Measurements from ENCODE around the gene ACOD1.
"Not testable (repeated sequence)": the region's sequence is repeated elsewhere in the genome, so short reads cannot be mapped to it uniquely, and the experiment has no call there.

ACOD1 gene

DNA sequence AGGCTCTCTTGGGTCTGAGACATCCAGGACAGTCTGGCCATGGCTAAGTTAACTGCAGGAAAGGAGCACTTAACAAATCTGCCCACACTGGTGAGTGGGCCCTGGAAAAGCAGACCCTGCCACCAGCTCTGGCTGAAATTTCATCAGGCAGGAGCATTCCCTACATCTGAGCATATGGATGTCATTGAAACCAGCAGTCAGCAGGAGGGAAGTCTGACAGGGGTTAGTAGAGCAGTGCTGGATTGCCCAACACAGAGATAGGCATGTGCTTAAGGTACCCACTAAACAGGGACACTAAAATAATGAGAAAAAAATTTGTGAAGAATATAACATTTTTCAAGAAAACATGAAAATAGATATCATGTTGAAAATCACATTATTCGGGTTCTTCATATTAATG is 13.6 kb upstream of the ACOD1 start:
- H3K4me3 Mint-ChIP-seq: no peak overlapping the region
- DNase-seq (ENCODE audit: low spot score in 2 of 2) (no peak), ATAC-seq (ENCODE audit: low read depth) (no peak)
- H3K27ac Mint-ChIP-seq: no peak overlapping the region
- no peaks in the 10 kb centered on the region for H3K4me1 Mint-ChIP-seq
- peaks cover 2% of the 10 kb centered on the region for H3K27me3 Mint-ChIP-seq
- peaks cover 2% of the 10 kb centered on the region for H3K36me3 Mint-ChIP-seq
- peaks cover 5% of the 10 kb centered on the region for H3K9me3 Mint-ChIP-seq

DNA sequence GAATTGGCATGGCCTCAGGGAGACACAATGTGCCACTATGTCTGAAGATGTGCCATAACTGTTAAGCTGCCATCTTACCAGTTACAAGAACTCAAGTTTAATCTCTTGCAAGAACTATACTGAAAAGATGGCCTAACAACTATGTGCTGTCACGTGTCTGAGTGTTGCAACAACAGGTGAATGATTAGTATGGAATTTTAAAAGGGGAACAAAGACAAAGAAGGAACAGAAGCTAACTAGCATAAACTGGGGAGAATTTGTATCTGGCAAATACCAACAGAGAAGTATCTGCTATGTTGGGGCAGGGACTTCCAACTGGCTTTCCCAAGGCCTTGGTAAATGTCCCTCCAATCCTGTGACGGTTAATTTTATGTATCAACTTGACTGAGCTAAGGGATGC is 11.5 kb upstream of the ACOD1 start:
- ATAC-seq (ENCODE audit: low read depth) (no peak), DNase-seq (ENCODE audit: low spot score in 2 of 2) (no peak)
- Mint-ChIP-seq H3K27me3 (peaks cover 4% of the 10 kb centered on the region), H3K27ac (no peak overlapping the region), H3K4me3 (no peak overlapping the region), H3K4me1 (no peaks in the 10 kb centered on the region), H3K36me3 (peaks cover 2% of the 10 kb centered on the region), H3K9me3 (peaks cover 2% of the 10 kb centered on the region)

DNA sequence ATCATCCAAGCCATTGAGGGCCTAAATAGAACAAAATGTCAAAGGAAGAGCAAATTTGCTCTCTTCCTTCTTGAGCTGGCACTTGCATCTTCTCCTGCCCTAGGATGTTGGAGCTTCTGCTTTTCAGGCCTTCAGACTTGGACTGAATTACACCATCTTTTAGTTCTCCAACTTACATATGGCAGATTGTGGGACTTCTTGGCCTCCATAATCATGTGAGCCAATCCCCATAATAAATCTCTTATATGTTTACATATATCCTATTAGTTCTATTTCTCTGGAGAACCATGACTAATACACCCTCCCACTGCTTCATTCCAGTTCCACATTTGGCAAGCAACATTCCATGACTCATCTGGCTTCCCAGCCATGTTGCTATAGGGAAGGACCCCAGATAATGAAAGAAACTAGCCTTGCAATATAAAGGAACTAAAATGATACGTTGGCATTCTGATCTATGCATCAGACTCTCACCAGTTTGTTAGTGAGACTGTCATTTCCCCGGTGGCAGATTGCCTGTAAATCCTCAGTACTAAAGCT is 11.0 kb upstream of the ACOD1 start:
- Mint-ChIP-seq H3K4me1 (peaks cover 4% of the 10 kb centered on the region), H3K9me3 (peaks cover 2% of the 10 kb centered on the region), H3K27ac (no peak overlapping the region), H3K27me3 (peaks cover 4% of the 10 kb centered on the region), H3K4me3 (no peak overlapping the region), H3K36me3 (peaks cover 2% of the 10 kb centered on the region)
- DNase-seq (ENCODE audit: low spot score in 2 of 2) (no peak), ATAC-seq (ENCODE audit: low read depth) (no peak)

DNA sequence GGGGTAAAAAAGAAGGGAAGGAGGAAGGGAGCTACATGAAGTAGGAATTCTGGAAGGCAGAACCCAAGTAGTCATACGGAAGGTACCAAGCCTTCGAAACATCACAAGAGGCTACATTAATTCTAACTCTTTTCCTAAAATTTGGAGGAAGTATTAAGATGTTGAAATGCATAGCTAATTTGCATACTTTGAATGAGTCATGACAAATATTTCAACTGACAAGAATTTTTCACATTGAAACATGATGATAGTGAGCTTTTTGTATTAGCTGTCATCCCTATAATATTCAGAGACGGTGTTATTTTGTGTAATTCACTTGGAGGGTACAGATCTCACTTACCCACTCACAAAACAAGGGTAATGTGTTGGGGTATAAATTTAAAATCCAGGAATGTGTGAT is 9.1 kb upstream of the ACOD1 start:
- ATAC-seq (ENCODE audit: low read depth) (no peak), DNase-seq (ENCODE audit: low spot score in 2 of 2) (no peak)
- no peak overlapping the region for H3K4me3 Mint-ChIP-seq
- no peak overlapping the region for H3K27ac Mint-ChIP-seq
- H3K36me3 Mint-ChIP-seq: peaks cover 2% of the 10 kb centered on the region
- H3K27me3 Mint-ChIP-seq: peaks cover 6% of the 10 kb centered on the region
- peaks cover 2% of the 10 kb centered on the region for H3K9me3 Mint-ChIP-seq
- peaks cover 9% of the 10 kb centered on the region for H3K4me1 Mint-ChIP-seq

DNA sequence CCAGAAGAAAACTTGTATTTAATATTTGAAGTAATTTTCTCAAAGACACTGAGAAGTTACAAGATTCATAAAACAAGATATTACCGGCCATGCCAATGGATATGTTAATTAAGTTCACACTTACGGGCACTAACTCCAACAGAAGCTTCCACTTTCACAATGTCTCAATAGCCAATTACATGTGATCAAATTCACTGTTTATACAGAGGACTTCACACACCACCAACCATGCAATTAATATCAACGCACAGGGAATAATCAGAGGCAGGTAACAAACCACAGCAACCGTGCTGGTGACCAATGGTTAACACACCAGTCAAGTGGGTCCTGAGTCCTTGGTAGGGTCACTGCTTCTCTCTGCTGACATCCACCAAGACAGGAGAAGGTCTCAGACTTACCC is 5.9 kb upstream of the ACOD1 start:
- DNase-seq (ENCODE audit: low spot score in 2 of 2): no peak
- ATAC-seq (ENCODE audit: low read depth): peak; percentile 43
- no peak overlapping the region for H3K27ac Mint-ChIP-seq
- H3K27me3 Mint-ChIP-seq: peaks cover 6% of the 10 kb centered on the region
- peaks cover 2% of the 10 kb centered on the region for H3K9me3 Mint-ChIP-seq
- peaks cover 1% of the 10 kb centered on the region for H3K36me3 Mint-ChIP-seq
- no peak overlapping the region for H3K4me3 Mint-ChIP-seq
- peaks cover 9% of the 10 kb centered on the region for H3K4me1 Mint-ChIP-seq

DNA sequence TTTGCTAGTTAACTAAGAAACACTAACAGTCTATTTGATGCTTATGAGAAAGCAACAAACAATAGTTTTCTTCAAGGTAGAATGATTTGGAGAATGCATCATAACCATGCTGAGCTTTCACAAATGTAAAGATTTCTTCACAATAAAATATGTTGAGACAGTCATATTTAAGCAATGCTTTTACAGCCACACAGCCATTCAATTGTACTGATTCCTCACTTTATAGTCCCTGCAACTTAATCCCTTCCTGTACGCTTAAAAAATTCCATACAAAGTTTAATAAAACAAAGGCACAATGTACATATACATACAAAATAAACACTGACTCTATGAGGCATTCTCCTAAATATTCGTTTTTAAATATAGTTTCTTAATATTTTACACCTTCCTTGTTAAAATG is 4.7 kb upstream of the ACOD1 start:
- Mint-ChIP-seq H3K4me1 (peaks cover 9% of the 10 kb centered on the region), H3K4me3 (no peak overlapping the region)
- ATAC-seq (ENCODE audit: low read depth): no peak

DNA sequence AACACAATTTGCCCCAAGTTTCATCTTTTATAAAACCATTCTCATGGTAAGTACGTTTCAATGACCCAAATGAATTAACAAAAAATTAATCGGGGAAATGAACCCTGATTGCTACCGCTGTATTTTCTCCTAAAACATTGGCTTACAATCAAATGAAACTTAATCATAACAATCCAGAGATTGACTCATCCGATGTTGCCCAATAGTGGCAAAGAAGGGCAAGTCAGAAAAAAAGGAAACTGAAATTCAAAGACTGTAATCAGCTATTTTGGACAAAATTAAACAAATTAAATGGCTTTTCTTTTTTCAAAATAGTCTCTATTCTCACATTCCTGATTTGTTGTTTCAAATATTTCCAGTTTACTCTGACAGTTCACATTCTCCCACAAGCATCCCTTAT is 3.9 kb upstream of the ACOD1 start:
- Mint-ChIP-seq H3K4me3 (no peak overlapping the region), H3K36me3 (peaks cover 1% of the 10 kb centered on the region), H3K27ac (no peak overlapping the region), H3K9me3 (peaks cover 2% of the 10 kb centered on the region), H3K27me3 (peaks cover 6% of the 10 kb centered on the region), H3K4me1 (peaks cover 9% of the 10 kb centered on the region)
- DNase-seq (ENCODE audit: low spot score in 2 of 2) (no peak), ATAC-seq (ENCODE audit: low read depth) (no peak)

More for the DNA sequence above, 4.7 kb upstream of the ACOD1 start:
- Mint-ChIP-seq H3K9me3 (peaks cover 2% of the 10 kb centered on the region), H3K27ac (no peak overlapping the region), H3K36me3 (peaks cover 1% of the 10 kb centered on the region), H3K27me3 (peaks cover 6% of the 10 kb centered on the region)
- no peak for DNase-seq (ENCODE audit: low spot score in 2 of 2)

DNA sequence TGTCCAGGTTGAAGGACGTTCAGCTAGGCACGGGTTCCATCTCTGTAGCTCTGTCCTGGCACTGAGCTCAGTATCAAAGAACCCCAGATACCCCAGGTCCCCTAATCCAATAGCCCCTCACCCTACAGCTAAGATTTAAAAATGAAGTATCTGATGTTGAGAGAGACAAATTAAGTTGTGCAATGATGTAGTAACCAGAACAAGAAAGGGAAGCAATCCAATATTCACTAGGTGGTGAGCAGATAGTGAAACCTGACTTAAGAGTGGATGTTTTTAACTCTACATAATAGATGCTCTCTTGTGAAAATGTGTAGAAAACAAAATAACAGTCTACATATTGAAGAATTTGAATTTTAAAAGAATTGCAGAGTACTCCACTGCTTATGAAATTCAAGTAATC is 1.8 kb downstream of the ACOD1 start:
- DNase-seq (ENCODE audit: low spot score in 2 of 2) (no peak), ATAC-seq (ENCODE audit: low read depth) (no peak)
- Mint-ChIP-seq H3K36me3 (peaks cover 1% of the 10 kb centered on the region), H3K27ac (no peak overlapping the region), H3K27me3 (peaks cover 10% of the 10 kb centered on the region), H3K4me1 (no peaks in the 10 kb centered on the region), H3K4me3 (no peak overlapping the region), H3K9me3 (peaks cover 2% of the 10 kb centered on the region)

DNA sequence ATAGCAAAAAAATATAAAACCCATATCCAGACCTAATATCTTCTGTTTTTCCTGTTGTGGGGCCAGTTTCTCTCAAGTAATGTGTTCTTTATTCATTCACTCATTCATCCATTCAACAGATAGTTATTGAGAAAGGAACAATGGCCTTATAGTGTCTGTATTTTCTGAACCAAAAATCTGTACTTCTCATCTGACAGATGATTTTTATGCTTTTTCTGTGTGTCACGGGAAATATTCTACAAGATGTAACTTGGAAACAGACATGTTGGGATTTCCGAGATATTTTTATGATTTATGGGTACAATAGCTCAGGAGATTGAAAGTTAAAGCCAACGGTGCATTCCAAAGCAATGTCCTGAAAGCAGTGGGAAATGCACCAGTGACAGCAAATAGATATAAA is 5.7 kb downstream of the ACOD1 start:
- no peak for ATAC-seq (ENCODE audit: low read depth)
- no peak for DNase-seq (ENCODE audit: low spot score in 2 of 2)
- no peaks in the 10 kb centered on the region for H3K36me3 Mint-ChIP-seq
- H3K4me1 Mint-ChIP-seq: no peaks in the 10 kb centered on the region
- no peak overlapping the region for H3K27ac Mint-ChIP-seq
- H3K9me3 Mint-ChIP-seq: peaks cover 2% of the 10 kb centered on the region
- peaks cover 10% of the 10 kb centered on the region for H3K27me3 Mint-ChIP-seq
- H3K4me3 Mint-ChIP-seq: no peak overlapping the region

DNA sequence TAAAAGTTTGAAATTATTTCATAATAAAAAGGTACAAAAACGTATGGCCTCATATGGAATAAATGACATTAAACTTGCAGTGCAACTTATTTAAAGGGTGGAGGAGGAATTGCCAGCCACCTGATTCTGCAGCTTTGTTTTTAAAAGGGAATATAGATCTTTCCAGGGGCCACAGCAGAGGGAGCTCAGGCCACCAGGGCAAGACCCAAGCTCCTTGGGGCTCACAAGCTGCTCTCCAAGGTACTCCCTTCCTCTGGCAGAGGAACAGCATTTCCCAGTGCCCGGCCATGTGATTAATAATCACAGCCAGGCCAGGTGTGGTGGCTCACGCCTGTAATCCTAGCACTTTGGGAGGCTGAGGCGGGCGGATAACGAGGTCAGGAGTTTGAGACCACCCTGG is 6.2 kb downstream of the ACOD1 start:
- H3K9me3 Mint-ChIP-seq: peaks cover 2% of the 10 kb centered on the region
- ATAC-seq (ENCODE audit: low read depth): no peak

DNA sequence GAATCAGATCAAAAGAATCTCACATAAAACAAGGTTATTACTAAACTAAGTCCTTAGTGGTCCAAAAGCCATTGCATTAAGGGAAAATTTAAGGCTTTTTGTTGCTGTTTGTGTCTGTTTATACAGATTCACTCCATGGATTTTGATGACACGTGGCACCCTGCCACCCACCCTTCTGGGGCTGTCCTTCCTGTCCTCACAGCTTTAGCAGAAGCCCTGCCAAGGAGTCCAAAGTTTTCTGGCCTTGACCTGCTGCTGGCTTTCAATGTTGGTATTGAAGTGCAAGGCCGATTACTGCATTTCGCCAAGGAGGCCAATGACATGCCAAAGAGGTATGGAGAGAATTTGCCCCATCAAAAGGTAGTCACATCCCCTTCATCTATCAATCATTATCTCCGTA is 6.9 kb downstream of the ACOD1 start:
- H3K27me3 Mint-ChIP-seq: peaks cover 10% of the 10 kb centered on the region
- DNase-seq (ENCODE audit: low spot score in 2 of 2): no peak
- ATAC-seq (ENCODE audit: low read depth): no peak
- H3K4me1 Mint-ChIP-seq: no peaks in the 10 kb centered on the region
- no peak overlapping the region for H3K4me3 Mint-ChIP-seq
- peaks cover 1% of the 10 kb centered on the region for H3K36me3 Mint-ChIP-seq
- H3K9me3 Mint-ChIP-seq: peaks cover 3% of the 10 kb centered on the region
- H3K27ac Mint-ChIP-seq: no peak overlapping the region

More for the DNA sequence above, 6.2 kb downstream of the ACOD1 start:
- Mint-ChIP-seq H3K36me3 (no peaks in the 10 kb centered on the region), H3K27me3 (peaks cover 10% of the 10 kb centered on the region), H3K27ac (no peak overlapping the region), H3K4me3 (no peak overlapping the region), H3K4me1 (no peaks in the 10 kb centered on the region)
- DNase-seq (ENCODE audit: low spot score in 2 of 2): no peak

DNA sequence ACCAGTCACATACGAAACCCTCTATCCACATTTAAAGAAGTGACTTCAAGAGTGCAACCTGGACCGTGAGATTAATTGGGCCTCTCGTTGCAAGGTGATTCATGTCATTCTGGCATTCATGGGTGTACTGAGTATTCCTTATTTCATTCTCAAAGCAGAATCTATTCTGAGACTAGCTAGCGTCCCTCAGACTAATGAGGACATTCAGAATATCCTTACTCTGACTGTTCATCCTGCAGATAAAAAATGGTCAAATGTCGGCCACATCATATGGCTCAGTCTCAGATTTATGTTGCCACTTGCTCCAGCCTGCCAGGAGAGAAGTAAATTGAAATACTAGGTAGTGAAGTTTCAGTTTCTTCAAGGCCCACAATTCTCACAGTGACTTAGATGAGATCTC is 7.3 kb downstream of the ACOD1 start:
- peaks cover 8% of the 10 kb centered on the region for H3K9me3 Mint-ChIP-seq
- no peak overlapping the region for H3K27ac Mint-ChIP-seq
- H3K27me3 Mint-ChIP-seq: peaks cover 7% of the 10 kb centered on the region
- no peak for DNase-seq (ENCODE audit: low spot score in 2 of 2)
- no peak overlapping the region for H3K4me3 Mint-ChIP-seq
- ATAC-seq (ENCODE audit: low read depth): no peak
- H3K36me3 Mint-ChIP-seq: peaks cover 5% of the 10 kb centered on the region
- no peaks in the 10 kb centered on the region for H3K4me1 Mint-ChIP-seq

DNA sequence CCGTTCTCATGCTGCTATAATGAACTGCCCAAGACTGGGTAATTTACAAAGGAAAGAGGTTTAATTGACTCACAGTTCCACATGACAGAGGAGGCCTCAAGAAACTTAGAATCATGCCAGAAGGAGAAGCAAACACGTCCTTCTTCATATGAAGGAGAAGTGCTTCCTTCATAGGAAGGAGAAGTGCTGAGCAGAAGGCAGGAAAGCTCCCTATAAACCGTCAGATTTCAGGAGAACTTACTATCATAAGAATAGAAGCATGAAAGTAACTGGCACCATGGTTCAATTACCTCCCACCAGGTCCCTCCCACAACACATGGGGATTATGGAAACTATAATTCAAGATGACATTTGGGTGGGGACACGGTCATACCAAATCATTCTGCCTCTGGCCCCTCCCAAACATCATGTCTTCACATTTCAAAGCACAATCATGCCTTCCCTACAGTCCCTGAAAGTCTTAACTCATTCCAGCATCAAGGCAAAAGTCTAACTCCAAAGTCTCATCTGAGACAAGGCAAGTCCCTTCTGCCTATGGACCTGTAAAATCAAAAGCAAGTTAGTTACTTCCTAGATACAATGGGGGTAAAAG is 10.6 kb downstream of the ACOD1 start:
- Mint-ChIP-seq H3K4me3 (no peak overlapping the region), H3K36me3 (peaks cover 8% of the 10 kb centered on the region), H3K4me1 (no peaks in the 10 kb centered on the region), H3K27ac (no peak overlapping the region), H3K9me3 (peaks cover 10% of the 10 kb centered on the region), H3K27me3 (no peaks in the 10 kb centered on the region)
- DNase-seq (ENCODE audit: low spot score in 2 of 2) (no peak), ATAC-seq (ENCODE audit: low read depth) (no peak)

DNA sequence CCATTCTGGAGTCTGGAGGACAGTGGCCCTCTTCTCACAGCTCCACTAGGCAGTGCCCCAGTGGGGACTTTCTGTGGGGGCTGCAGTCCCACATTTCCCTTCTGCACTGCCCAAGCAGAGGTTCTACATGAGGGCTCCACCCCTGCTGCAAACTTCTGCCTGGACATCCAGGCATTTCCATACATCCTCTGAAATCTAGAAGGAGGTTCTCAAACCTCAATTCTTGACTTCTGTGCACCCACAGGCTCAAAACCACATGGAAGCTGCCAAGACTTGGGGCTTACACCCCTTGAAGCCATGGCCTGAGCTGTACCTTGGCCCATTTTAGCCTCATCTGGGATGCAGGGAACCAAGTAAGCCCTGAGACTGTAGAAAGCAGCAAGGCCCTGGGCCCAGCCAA is 11.4 kb downstream of the ACOD1 start:
- not testable (repeated sequence) for DNase-seq (ENCODE audit: low spot score in 2 of 2); ATAC-seq (ENCODE audit: low read depth); H3K27me3 Mint-ChIP-seq; H3K4me3 Mint-ChIP-seq; H3K36me3 Mint-ChIP-seq; H3K27ac Mint-ChIP-seq; H3K4me1 Mint-ChIP-seq
- peaks cover 10% of the 10 kb centered on the region for H3K9me3 Mint-ChIP-seq

DNA sequence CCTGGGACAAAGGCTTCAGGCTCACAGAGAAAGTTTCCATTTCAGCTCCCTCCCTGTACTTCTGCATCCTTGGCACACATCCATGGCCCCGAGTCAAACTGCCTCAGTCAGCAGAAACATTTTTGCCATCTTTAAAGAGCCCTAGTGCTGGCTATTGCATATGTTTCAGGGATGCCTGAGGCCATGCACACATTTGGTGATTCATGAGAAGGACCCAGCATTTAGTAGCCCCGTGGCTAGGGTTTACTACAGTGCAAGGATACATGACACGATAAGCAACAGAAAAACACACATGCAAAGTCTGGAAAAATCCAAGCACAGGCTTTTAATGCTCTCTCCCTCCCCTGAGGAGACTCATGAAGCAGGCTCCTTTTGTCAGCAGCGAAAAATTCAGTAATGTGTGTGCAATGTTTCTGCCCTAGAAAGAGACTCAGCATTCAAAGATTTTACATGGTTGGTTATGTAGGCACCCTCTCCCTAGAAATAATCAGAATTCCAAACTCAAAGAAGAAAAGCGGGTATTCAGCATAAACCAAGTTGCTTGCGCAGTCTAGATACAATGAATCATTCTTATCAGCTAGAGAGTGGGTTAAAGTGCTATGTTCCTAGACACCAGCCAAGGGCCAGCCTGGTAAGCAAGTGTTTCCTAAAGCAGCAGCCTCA is 17.6 kb downstream of the ACOD1 start:
- DNase-seq (ENCODE audit: low spot score in 2 of 2): no peak
- no peak for ATAC-seq (ENCODE audit: low read depth)
- H3K27ac Mint-ChIP-seq: no peak overlapping the region
- peaks cover under 1% of the 10 kb centered on the region for H3K9me3 Mint-ChIP-seq
- H3K27me3 Mint-ChIP-seq: peaks cover 18% of the 10 kb centered on the region
- peaks cover under 1% of the 10 kb centered on the region for H3K36me3 Mint-ChIP-seq
- no peak overlapping the region for H3K4me3 Mint-ChIP-seq
- H3K4me1 Mint-ChIP-seq: no peaks in the 10 kb centered on the region

All from memory B cell (primary cell).